SU-DHL-6 (cell line): ENCODE data around the gene PHF1.
"Not testable (repeated sequence)": the region's sequence is repeated elsewhere in the genome, so short reads cannot be mapped to it uniquely, and the experiment has no call there.

Experiments
- H2AFZ ChIP-seq: fragments of 200-600 bp; sonication (generic); 2 replicates; pipeline ENCODE4 v1.6.1; 2014; ENCODE audit warnings: low read depth, mild to moderate bottlenecking, moderate library complexity, mixed read lengths, antibody characterized with exemption, low read length; ENCODE audit not compliant: severe bottlenecking
- H3F3A ChIP-seq: fragments of 200-600 bp; shearing (Covaris generic); 2 replicates; pipeline ENCODE4 v1.6.0; 2016; ENCODE audit warnings: antibody characterized with exemption, mild to moderate bottlenecking; ENCODE audit not compliant: insufficient read depth
- H3K27ac ChIP-seq: fragments of 200-600 bp; sonication (generic); 2 replicates; pipeline ENCODE4 v1.5.1; 2016; ENCODE audit warnings: low read depth, mild to moderate bottlenecking, low read length, moderate library complexity, mixed read lengths
- H3K27me3 ChIP-seq: fragments of 200-600 bp; sonication (generic), shearing (Covaris generic); 2 replicates; pipeline ENCODE4 v1.6.0; 2014; ENCODE audit warnings: mild to moderate bottlenecking, low read length
- H3K36me3 ChIP-seq: fragments of 200-600 bp; sonication (generic); 2 replicates; pipeline ENCODE4 v1.6.1; 2014; ENCODE audit warnings: mild to moderate bottlenecking, low read length, mixed read lengths
- H3K4me2 ChIP-seq: fragments of 300-600, 200-600 bp; shearing (Covaris generic), sonication (generic); 2 replicates; pipeline ENCODE4 v1.6.0; 2014; ENCODE audit warnings: low read length, low read depth, mild to moderate bottlenecking; ENCODE audit not compliant: poor library complexity, severe bottlenecking
- H3K4me3 ChIP-seq: fragments of 200-600 bp; sonication (generic); 2 replicates; pipeline ENCODE4 v1.5.1; 2014; ENCODE audit warnings: antibody characterized with exemption, low read length, mild to moderate bottlenecking, mixed read lengths; ENCODE audit not compliant: insufficient read depth, poor library complexity, severe bottlenecking
- H3K79me2 ChIP-seq: fragments of 200-600 bp; sonication (generic); 2 replicates; pipeline ENCODE4 v1.6.1; 2014; ENCODE audit warnings: mild to moderate bottlenecking, low read length, moderate library complexity; ENCODE audit not compliant: insufficient read depth
- H3K9ac ChIP-seq: fragments of 200-600 bp; sonication (generic); 2 replicates; pipeline ENCODE4 v1.7.0; 2014; ENCODE audit warnings: mild to moderate bottlenecking, low read length
- H3K9me2 ChIP-seq: fragments of 200-600 bp; sonication (generic); replicated peaks from 2 replicates; pipeline ENCODE4 v1.6.1; 2014; ENCODE audit warnings: low read length; ENCODE audit not compliant: insufficient read depth
- H3K9me3 ChIP-seq: fragments of 200-600 bp; sonication (generic); 2 replicates; pipeline ENCODE4 v1.6.1; 2014; ENCODE audit warnings: low read length, mixed read lengths; ENCODE audit not compliant: insufficient read depth
- H4K20me1 ChIP-seq: fragments of 200-600 bp; sonication (generic); 2 replicates; pipeline ENCODE4 v1.6.1; 2014; ENCODE audit warnings: low read depth, mild to moderate bottlenecking, antibody characterized with exemption, low read length, moderate library complexity, mixed read lengths
- CTCF ChIP-seq: fragments of 200-600 bp; sonication (generic); IDR thresholded peaks from one replicate; pipeline ENCODE4 v1.5.1; 2017; ENCODE audit warnings: antibody characterized with exemption, mild to moderate bottlenecking, low read length, moderate library complexity; ENCODE audit not compliant: insufficient read depth, poor library complexity, severe bottlenecking
- EZH2phosphoT487 ChIP-seq: fragments of 200-600 bp; sonication (generic), shearing (Covaris generic); conservative IDR thresholded peaks from 2 replicates; pipeline ENCODE4 v1.6.1; 2018; ENCODE audit warnings: mild to moderate bottlenecking, antibody characterized with exemption, low read length, moderate library complexity, mixed read lengths

The PHF1 gene

GRCh38 chr6:33373960-33374910, 36.6 kb upstream of the PHF1 start:
- Histone ChIP-seq H4K20me1 (no peaks in the 10 kb centered on the region), H3K36me3 (no peaks in the 10 kb centered on the region), H3K27ac (no peak overlapping the region), H3K27me3 (no peaks in the 10 kb centered on the region), H2AFZ (no peak overlapping the region), H3K9me2 (no peaks in the 10 kb centered on the region), H3F3A (no peaks in the 10 kb centered on the region), H3K79me2 (no peaks in the 10 kb centered on the region), H3K4me3 (no peak overlapping the region), H3K4me2 (no peak overlapping the region), H3K9ac (no peak overlapping the region), H3K9me3 (no peaks in the 10 kb centered on the region)
- no peak for TF ChIP-seq CTCF
- TF ChIP-seq EZH2phosphoT487, result no peak

- Histone ChIP-seq H3K27me3 (no peaks in the 10 kb centered on the region), H3K4me2 (no peak overlapping the region), H3K9me2 (no peaks in the 10 kb centered on the region), H3F3A (no peaks in the 10 kb centered on the region), H3K4me3 (no peak overlapping the region), H3K9me3 (no peaks in the 10 kb centered on the region), H2AFZ (no peak overlapping the region), H3K79me2 (no peaks in the 10 kb centered on the region), H3K27ac (no peak overlapping the region), H3K36me3 (no peaks in the 10 kb centered on the region), H4K20me1 (no peaks in the 10 kb centered on the region), H3K9ac (no peak overlapping the region)
- no peak for TF ChIP-seq EZH2phosphoT487
- TF ChIP-seq CTCF, result no peak
Measured at GRCh38 chr6:33375143-33375671, 35.6 kb upstream of the PHF1 start.

- no peak overlapping the region for H3K27ac ChIP-seq
- no peaks in the 10 kb centered on the region for H3F3A ChIP-seq
- no peak for TF ChIP-seq EZH2phosphoT487
- TF ChIP-seq CTCF, result no peak
- H3K9me3 ChIP-seq, result no peaks in the 10 kb centered on the region
- no peaks in the 10 kb centered on the region for H3K36me3 ChIP-seq
- no peak overlapping the region for H3K4me2 ChIP-seq
- no peaks in the 10 kb centered on the region for H3K79me2 ChIP-seq
- H3K4me3 ChIP-seq, result no peak overlapping the region
- H2AFZ ChIP-seq, result no peak overlapping the region
- no peaks in the 10 kb centered on the region for H3K27me3 ChIP-seq
- H3K9me2 ChIP-seq, result no peaks in the 10 kb centered on the region
- no peak overlapping the region for H3K9ac ChIP-seq
- H4K20me1 ChIP-seq, result no peaks in the 10 kb centered on the region
Measured at GRCh38 chr6:33377171-33377570, 33.6 kb upstream of the PHF1 start.

- H3K9me2 ChIP-seq, H3F3A ChIP-seq, H4K20me1 ChIP-seq, H3K9ac ChIP-seq, H3K4me3 ChIP-seq, H3K79me2 ChIP-seq, H2AFZ ChIP-seq, H3K36me3 ChIP-seq, H3K27me3 ChIP-seq, H3K27ac ChIP-seq, H3K4me2 ChIP-seq, H3K9me3 ChIP-seq: not testable (repeated sequence)
Measured at GRCh38 chr6:33379184-33379583, 31.6 kb upstream of the PHF1 start.
